Mesodermal cell (in vitro differentiated cells): Measurements from ENCODE around the gene MATCAP1.
A peak's percentile ranks its signal among the peaks of the same experiment; 100 is the strongest.

Experiments used
- H3K27ac ChIP-seq: 2 replicates; pipeline ENCODE4 v1.7.0; 2013; ENCODE audit warnings: mild to moderate bottlenecking, low read depth, low read length, moderate library complexity; ENCODE audit not compliant: severe bottlenecking
- H3K36me3 ChIP-seq: 2 replicates; pipeline ENCODE4 v1.7.1; 2013; ENCODE audit warnings: mild to moderate bottlenecking, low read length, moderate library complexity; ENCODE audit not compliant: control insufficient read depth, insufficient read depth
- H3K4me1 ChIP-seq: one replicate; pipeline ENCODE4 v1.7.1; 2013; ENCODE audit warnings: mild to moderate bottlenecking, low read length; ENCODE audit not compliant: insufficient read depth, control insufficient read depth, poor library complexity, severe bottlenecking
- H3K4me3 ChIP-seq: 2 replicates; pipeline ENCODE4 v1.7.0; 2013; ENCODE audit warnings: low read length, control low read depth, mild to moderate bottlenecking; ENCODE audit not compliant: insufficient read depth, poor library complexity, severe bottlenecking; ENCODE audit errors: extremely low read depth
- H3K9me3 ChIP-seq: 2 replicates; pipeline ENCODE4 v1.7.1; 2013; ENCODE audit warnings: mild to moderate bottlenecking, low read length, moderate library complexity; ENCODE audit not compliant: control insufficient read depth
- WGBS, 2 experiments: methylation state at CpG; one replicate each; pipeline ENCODE4 v1.1.5; 2013; ENCODE audit warnings: missing lambda C conversion rate in 2 of 2; ENCODE audit not compliant: insufficient coverage in 2 of 2; 5-methylcytosine and 5-hydroxymethylcytosine counted together

Gene MATCAP1

DNA sequence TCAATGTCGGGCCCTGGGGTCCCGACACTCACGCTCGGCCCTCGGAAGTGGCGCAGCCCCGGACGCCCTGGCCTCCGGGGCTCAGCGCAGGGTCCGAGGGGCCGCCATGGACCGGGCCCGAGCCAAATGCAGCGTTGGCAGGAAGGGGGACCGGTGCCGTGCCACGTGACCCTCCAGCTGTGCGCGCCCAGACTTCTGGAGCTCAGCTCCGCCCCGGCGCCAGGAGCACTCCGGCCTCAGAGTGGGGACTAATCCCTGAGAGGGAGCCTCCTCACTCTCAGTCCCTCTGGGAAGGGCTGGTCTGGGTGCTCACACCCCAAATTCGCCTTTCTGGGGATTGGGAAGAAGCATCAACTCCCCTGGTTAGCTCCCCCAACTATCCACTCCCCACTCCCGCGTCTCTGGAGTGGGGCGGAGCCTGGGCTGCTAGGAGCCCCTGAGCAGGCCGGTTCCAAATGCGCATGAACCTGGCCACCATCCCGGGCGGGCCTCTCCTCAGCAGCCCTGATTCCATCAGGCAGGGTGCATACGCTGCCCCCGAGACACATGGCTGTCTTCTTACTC, 32.8 kb downstream of the MATCAP1 start, which contains the start of gene B3GNT9:
Gene B3GNT9 (minus strand): TSS at position 166 of the 564 bp plus-strand sequence. CDS start 513 bp downstream, outside the sequence.
- 2 to 4% methylated on average over 23 to 31 of the region's 34 CpGs for WGBS, 2 experiments
- Histone ChIP-seq H3K4me1 (no peaks in the 10 kb centered on the region), H3K9me3 (no peaks in the 10 kb centered on the region), H3K36me3 (peaks cover 38% of the 10 kb centered on the region), H3K4me3 (peak within 1 kb of the TSS; percentile 56), H3K27ac (peak within 1 kb of the TSS; percentile 53)

DNA sequence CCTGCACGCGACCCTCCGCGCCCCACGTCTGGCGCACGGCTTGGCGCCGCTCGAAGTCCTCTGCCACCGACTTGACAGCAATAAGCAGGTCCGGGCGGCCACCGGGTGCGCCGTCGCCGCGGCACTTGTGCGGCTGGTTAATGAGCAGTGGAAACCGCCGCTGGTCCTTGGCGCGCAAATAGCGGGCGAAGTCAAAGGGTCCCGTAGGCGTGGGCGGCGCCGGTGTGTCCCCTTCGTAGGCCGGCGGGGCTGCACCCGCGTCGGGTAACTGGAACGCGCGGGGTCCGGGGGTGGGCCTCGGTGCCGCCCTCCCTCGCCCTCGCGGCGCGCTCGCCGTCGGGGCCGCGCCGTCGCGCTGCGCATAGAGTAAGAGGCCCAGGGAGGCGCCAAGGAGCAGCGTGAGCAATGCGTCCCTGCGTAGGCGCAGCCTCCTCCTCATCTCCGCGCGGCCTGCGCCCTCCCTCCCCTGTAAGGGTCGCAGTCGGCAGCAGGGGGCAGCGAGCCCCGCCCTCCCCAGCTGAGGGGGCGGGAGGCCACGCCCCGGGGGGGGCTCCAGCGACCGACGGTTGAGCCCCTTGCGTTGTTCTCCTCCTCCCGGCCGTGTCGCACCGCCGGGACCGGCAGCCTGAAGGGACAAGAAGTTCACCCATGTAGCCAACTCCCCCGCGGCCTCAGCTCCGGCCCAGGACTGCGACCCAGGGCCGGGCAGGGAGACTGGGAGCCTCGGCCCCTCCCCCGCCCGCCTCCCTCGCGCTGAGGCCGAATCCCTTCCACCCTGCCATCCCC, 33.5 kb downstream of the MATCAP1 start:
- H3K27ac ChIP-seq, result peak overlapping the region; percentile 53
- H3K9me3 ChIP-seq, result no peaks in the 10 kb centered on the region
- H3K36me3 ChIP-seq, result peaks cover 45% of the 10 kb centered on the region
- peak overlapping the region; percentile 56 for H3K4me3 ChIP-seq
- 19 to 21% methylated on average over 68 to 90 of the region's 94 CpGs for WGBS, 2 experiments
- no peaks in the 10 kb centered on the region for H3K4me1 ChIP-seq

- H3K9me3 ChIP-seq, result no peaks in the 10 kb centered on the region
- H3K36me3 ChIP-seq, result peaks cover 53% of the 10 kb centered on the region
- H3K4me1 ChIP-seq, result no peaks in the 10 kb centered on the region
- H3K4me3 ChIP-seq, result no peak overlapping the region
- WGBS, 2 experiments, result 85 to 89% methylated on average over 77 of the region's 77 CpGs
- H3K27ac ChIP-seq, result no peak overlapping the region
Measured at GRCh38 chr16:67149276-67150046, 34.3 kb downstream of the MATCAP1 start.

DNA sequence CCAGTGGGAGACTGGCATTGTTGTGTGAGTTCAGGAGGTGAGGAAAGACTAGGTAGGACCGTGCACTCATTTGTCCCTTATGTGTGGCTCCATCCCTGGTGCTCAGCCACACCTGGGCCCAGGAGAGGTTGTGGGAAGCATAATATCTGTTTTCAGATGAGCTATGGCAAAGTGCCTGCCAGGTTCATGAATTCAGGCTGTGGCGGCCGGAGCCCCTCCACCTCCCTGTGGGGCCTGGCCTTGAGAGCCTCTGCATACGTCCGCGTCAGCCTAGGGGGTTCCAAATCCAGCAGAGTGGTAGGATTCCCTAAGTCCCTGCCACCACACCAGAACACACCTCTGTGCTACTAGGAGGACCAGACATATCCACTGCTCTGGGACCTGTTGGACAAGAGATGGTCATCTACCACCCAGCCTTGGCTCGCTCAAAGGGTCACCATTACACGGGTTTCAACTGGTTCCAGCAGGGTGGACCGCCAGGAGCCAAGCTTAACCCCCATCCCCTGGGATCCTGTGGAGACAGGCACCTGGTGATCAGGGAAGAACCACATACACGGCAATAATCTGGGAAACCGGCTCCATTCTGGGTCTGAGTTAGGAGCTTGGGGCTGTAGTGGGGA, 35.0 kb downstream of the MATCAP1 start:
- Histone ChIP-seq H3K27ac (no peak overlapping the region), H3K36me3 (peaks cover 59% of the 10 kb centered on the region), H3K4me3 (no peak overlapping the region), H3K4me1 (no peaks in the 10 kb centered on the region), H3K9me3 (no peaks in the 10 kb centered on the region)
- 97% methylated on average over 8 to 10 of the region's 11 CpGs for WGBS, 2 experiments

DNA sequence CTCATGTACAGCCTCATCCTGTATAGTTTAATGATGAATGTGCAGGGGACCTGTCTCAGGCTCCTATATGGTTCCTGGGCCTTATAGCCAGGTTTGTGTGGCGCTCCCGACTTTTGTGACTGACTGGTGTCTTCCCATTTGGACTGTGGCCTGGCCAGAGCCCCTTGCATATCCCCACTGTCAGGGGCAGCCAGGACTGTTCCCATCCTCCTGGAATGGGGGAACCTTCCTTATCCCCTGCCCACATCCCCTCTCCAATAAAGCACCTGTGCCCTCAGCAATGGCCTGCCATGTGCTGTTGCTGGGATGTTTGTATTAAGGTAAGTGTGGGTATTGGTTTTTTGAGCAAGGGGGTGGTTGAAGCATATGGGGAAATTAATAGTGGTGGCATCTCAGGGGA, 35.5 kb downstream of the MATCAP1 start:
- WGBS, 2 experiments, result 93 to 100% methylated on average over 2 of the region's 2 CpGs
- peaks cover 63% of the 10 kb centered on the region for H3K36me3 ChIP-seq
- no peak overlapping the region for H3K27ac ChIP-seq
- no peaks in the 10 kb centered on the region for H3K4me1 ChIP-seq
- H3K4me3 ChIP-seq, result no peak overlapping the region
- H3K9me3 ChIP-seq, result no peaks in the 10 kb centered on the region

- WGBS, 2 experiments, result 85 to 98% methylated on average over 4 of the region's 4 CpGs
- Histone ChIP-seq H3K4me3 (no peak overlapping the region), H3K27ac (no peak overlapping the region)
Measured at GRCh38 chr16:67147437-67148140, 36.2 kb downstream of the MATCAP1 start.

GRCh38 chr16:67146523-67147357, 37.0 kb downstream of the MATCAP1 start:
- 95 to 96% methylated on average over 5 to 6 of the region's 7 CpGs for WGBS, 2 experiments
- no peaks in the 10 kb centered on the region for H3K9me3 ChIP-seq
- peaks cover 78% of the 10 kb centered on the region for H3K36me3 ChIP-seq
- H3K27ac ChIP-seq, result no peak overlapping the region
- H3K4me1 ChIP-seq, result no peaks in the 10 kb centered on the region
- no peak overlapping the region for H3K4me3 ChIP-seq

More at GRCh38 chr16:67147437-67148140, 36.2 kb downstream of the MATCAP1 start:
- peaks cover 70% of the 10 kb centered on the region for H3K36me3 ChIP-seq
- H3K9me3 ChIP-seq, result no peaks in the 10 kb centered on the region
- H3K4me1 ChIP-seq, result no peaks in the 10 kb centered on the region

DNA sequence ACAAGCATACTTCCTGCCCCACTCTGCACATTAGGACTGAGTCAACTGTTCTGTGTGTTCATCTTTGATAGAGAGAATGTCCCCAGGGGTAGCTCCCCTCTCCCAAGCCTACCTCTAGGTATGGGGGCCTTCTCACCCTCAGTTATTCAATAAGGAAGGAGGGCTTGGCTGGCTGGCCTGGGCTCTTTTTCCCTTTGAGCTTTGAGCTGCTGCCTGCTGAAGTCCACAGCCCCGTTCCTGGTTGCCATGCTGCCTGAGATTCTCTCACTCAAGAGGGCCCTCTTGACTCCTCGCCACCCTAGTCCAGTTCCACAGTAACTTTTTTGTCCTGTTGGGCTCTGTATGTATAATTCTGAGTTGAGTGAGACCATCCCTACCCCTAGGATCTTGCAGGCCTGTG, 38.0 kb downstream of the MATCAP1 start:
- Histone ChIP-seq H3K27ac (no peak overlapping the region), H3K36me3 (peaks cover 88% of the 10 kb centered on the region), H3K4me3 (no peak overlapping the region), H3K9me3 (no peaks in the 10 kb centered on the region), H3K4me1 (no peaks in the 10 kb centered on the region)
- no CpG with 5 or more reads among the region's 2 CpGs for WGBS, 2 experiments

- no peak overlapping the region for H3K4me3 ChIP-seq
- H3K36me3 ChIP-seq, result peaks cover 96% of the 10 kb centered on the region
- no peaks in the 10 kb centered on the region for H3K4me1 ChIP-seq
- H3K9me3 ChIP-seq, result no peaks in the 10 kb centered on the region
- H3K27ac ChIP-seq, result no peak overlapping the region
- WGBS, 2 experiments, result 90 to 100% methylated on average over 2 of the region's 2 CpGs
Measured at GRCh38 chr16:67144943-67145342, 38.8 kb downstream of the MATCAP1 start.
